ENCODE results near the gene ATP5PD.

DNA sequence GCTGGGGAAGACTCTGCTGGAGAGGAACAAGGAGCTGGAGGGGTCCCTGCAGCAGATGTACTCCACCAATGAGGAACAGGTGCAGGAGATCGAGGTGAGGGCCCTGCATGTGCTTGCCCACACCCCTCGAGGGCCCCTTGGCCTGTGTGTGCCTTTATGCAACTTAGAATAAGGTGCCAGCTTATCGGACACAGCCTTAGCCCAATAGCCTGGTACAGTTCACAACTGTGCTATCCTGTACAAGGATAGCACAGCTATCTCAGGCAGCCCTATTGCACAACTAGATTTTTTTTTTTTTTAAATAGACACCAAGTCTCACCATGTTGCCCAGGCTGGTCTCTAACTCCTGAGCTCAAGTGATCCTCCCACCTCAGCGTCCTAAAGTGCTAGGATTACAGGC is 47.2 kb downstream of the ATP5PD start:
- TF ChIP-seq, protein P1, sequence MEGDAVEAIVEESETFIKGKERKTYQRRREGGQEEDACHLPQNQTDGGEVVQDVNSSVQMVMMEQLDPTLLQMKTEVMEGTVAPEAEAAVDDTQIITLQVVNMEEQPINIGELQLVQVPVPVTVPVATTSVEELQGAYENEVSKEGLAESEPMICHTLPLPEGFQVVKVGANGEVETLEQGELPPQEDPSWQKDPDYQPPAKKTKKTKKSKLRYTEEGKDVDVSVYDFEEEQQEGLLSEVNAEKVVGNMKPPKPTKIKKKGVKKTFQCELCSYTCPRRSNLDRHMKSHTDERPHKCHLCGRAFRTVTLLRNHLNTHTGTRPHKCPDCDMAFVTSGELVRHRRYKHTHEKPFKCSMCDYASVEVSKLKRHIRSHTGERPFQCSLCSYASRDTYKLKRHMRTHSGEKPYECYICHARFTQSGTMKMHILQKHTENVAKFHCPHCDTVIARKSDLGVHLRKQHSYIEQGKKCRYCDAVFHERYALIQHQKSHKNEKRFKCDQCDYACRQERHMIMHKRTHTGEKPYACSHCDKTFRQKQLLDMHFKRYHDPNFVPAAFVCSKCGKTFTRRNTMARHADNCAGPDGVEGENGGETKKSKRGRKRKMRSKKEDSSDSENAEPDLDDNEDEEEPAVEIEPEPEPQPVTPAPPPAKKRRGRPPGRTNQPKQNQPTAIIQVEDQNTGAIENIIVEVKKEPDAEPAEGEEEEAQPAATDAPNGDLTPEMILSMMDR (IDR thresholded peaks at IDR 0.05) = no peak
- no peak for TF ChIP-seq POLR2A (IDR thresholded peaks at IDR 0.05)

Measured in thyroid gland (tissue), 4 donors.